Thymus (tissue), 11 donors: ENCODE results near the gene CD99. TPM values are rescaled to one million over a fixed set of nuclear protein-coding genes. Genes with fewer than 3 reads are reported as not detected.
"Not testable (repeated sequence)": the region's sequence is repeated elsewhere in the genome, so short reads cannot be mapped to it uniquely, and the experiment has no call there.

Source experiments
- DNase-seq, 9 donors: peaks; one replicate each; pipeline ENCODE4 v3.0.0-alpha.2; 2013; ENCODE audit warnings: low spot score in 9 of 9, low read depth in 6 of 9, missing footprints in 1 of 9
- H3K27ac ChIP-seq, 2 donors: one replicate each; pipeline ENCODE4 v1.5.1; 2013; ENCODE audit warnings: control low read depth in 1 of 2, low read depth in 1 of 2, low read length in 1 of 2, mild to moderate bottlenecking in 1 of 2, moderate library complexity in 1 of 2
- H3K27me3 ChIP-seq, 2 donors: one replicate each; pipeline ENCODE4 v1.5.1; 2013; ENCODE audit warnings: low read length in 1 of 2; ENCODE audit not compliant: control insufficient read depth in 2 of 2, insufficient read depth in 1 of 2
- H3K36me3 ChIP-seq, 2 donors: one replicate each; pipeline ENCODE4 v1.5.1; 2013; ENCODE audit warnings: low read length in 1 of 2, mild to moderate bottlenecking in 1 of 2, moderate library complexity in 1 of 2; ENCODE audit not compliant: control insufficient read depth in 2 of 2, insufficient read depth in 2 of 2
- H3K4me1 ChIP-seq, 2 donors: one replicate each; pipeline ENCODE4 v1.5.1; 2013; ENCODE audit warnings: low read length in 2 of 2; ENCODE audit not compliant: control insufficient read depth in 2 of 2, insufficient read depth in 2 of 2
- H3K4me3 ChIP-seq, 2 donors: one replicate each; pipeline ENCODE4 v1.5.1; 2013; ENCODE audit warnings: low read length in 2 of 2, control low read depth in 1 of 2, mild to moderate bottlenecking in 1 of 2
- H3K9me3 ChIP-seq, 2 donors: one replicate each; pipeline ENCODE4 v1.5.1; 2013; ENCODE audit warnings: low read length in 1 of 2, mild to moderate bottlenecking in 1 of 2; ENCODE audit not compliant: control insufficient read depth in 2 of 2, insufficient read depth in 1 of 2
- WGBS: extraction: QIAGEN DNeasy Blood & Tissue Kit; methylation state at CpG from one replicate; pipeline ENCODE4 v1.1.7; 2013; 5-methylcytosine and 5-hydroxymethylcytosine counted together
- polyA plus RNA-seq: library from polyadenylated mRNA; stranded (reverse); fragments of 200-250 nt; gene quantifications from one replicate; pipeline ENCODE4 v1.2.3, GENCODE V29; 2013
- total RNA-seq: library from RNA; stranded (reverse); fragments of 120-200 nt; gene quantifications from one replicate; pipeline ENCODE4 v1.2.4, GENCODE V29; 2013
- donor health status: healthy.

Gene CD99
- total and polyA plus RNA-seq, 2 donors: 527 to 547 TPM

DNA sequence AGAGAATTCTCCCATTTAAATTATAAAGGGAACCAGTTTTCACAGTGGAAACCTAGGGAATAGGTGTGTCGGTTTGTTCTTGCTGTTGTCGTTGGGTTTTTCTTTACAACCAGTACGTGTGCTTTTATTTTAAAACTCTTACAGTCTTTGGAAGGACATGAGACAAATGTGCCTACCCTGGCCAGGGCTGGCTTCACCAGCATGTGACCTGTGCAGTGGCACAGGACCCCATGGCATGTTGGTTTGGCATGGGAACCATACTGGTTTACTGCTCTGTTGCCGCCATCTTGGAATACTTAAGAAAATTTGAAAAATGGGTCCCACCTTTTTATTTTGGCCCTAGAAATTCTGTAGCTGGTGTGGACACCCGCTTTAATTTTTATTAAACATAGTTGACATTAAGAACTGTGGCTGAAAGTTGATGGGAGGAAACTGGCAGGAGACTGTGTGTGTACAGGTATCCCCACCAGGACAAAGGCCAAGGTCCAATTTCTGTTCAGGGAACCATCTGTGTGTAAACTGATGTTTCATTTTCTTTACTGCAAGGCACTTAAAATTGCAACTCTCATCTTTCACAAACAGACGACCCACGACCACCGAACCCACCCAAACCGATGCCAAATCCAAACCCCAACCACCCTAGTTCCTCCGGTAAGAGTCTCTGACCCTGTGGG, 28.8 kb downstream of the CD99 start:
- 92% methylated on average over 10 of the region's 10 CpGs for WGBS
- peaks cover 27 to 61% of the 10 kb centered on the region in 2 donors for H3K4me1 ChIP-seq
- H3K4me3 ChIP-seq: no peak overlapping the region
- peak overlapping the region in 1 of 2 donors; percentile 50 for H3K27ac ChIP-seq
- H3K27me3 ChIP-seq: no peaks in the 10 kb centered on the region
- no peak for DNase-seq
- H3K9me3 ChIP-seq: peaks cover 0 to 8% of the 10 kb centered on the region in 2 donors
- H3K36me3 ChIP-seq: peaks cover 71 to 93% of the 10 kb centered on the region in 2 donors

DNA sequence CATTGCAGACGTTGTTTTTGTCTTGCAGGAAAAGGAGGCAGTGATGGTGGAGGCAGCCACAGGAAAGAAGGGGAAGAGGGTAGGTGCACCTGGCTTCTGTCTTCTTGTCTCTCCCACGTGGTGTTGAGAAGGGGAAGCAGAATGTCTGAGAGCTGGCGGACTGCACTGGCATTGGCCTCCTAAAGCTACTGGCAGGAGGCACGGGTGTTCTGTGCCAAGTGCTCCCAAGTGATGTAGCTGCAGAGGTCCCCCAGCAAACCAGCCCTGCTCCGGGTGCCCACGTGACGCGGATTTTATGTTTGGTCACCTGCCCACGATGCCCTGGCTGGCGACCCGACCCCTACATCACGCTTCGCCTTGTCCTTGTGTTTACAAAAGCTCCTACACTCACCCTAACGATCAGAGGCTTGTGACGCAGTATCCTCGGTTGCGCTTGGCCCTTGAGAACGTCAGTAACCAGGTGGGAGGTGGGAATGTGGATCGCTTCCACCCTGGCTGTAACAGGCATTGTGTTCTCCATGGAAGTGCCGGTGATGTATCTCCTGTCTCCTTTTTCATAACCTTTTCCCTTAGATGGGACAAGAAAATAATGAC, 32.3 kb downstream of the CD99 start:
- peaks cover 0 to 35% of the 10 kb centered on the region in 2 donors for H3K4me1 ChIP-seq
- H3K36me3 ChIP-seq: peaks cover 81 to 92% of the 10 kb centered on the region in 2 donors
- peak in 1 of 9 donors; percentile 55 for DNase-seq
- H3K9me3 ChIP-seq: peaks cover 0 to 4% of the 10 kb centered on the region in 2 donors
- H3K27me3 ChIP-seq: no peaks in the 10 kb centered on the region
- H3K4me3 ChIP-seq: no peak overlapping the region
- H3K27ac ChIP-seq: peak overlapping the region in 1 of 2 donors; percentile 60
- 81% methylated on average over 20 of the region's 20 CpGs for WGBS

DNA sequence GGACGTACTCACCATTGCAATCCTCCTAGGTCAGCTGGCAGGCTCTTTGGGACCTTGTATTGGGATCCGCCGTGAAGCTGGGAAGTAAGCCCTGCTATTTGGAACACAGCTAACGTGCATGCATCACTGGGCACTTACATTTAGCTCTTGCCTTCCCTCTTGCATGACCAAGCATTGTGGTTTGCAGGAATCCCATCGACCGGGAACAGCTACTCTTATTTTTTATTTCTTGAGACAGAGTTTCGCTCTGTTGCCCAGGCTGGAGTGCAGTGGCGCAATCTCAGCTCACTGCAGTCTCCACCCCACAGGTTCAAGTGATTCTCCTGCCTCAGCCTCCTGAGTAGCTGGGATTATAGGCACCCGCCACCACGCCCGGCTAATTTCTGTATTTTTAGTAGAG, 36.2 kb downstream of the CD99 start:
- peaks cover 0 to 26% of the 10 kb centered on the region in 2 donors for H3K4me1 ChIP-seq
- WGBS: 96% methylated on average over 11 of the region's 11 CpGs

DNA sequence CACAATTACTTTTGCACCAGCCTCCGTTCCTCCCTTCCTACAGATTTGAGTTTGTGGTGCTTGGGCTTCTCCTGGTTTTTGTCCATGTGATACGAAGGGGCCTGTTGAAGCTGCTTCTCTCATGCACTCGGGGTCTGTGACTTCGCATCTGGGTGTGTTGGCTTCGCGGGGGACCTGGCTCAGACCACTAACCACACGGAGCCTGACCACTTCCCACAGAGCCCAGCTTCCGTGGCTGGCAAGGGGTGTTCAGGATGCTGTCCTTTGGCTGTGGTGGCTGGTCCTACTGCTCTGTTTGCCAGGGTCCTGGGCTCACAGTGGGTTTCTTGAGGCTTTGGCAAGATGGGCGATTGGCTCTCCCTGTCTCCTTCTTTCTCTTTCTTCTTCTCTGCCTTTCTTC, 41.0 kb downstream of the CD99 start:
- 43% methylated on average over 9 of the region's 9 CpGs for WGBS
- DNase-seq: no peak
- H3K27ac ChIP-seq: peak overlapping the region in 1 of 2 donors; percentile 29
- H3K36me3 ChIP-seq: peaks cover 79 to 83% of the 10 kb centered on the region in 2 donors
- no peak overlapping the region for H3K4me3 ChIP-seq
- H3K4me1 ChIP-seq: peaks cover 0 to 10% of the 10 kb centered on the region in 2 donors
- no peaks in the 10 kb centered on the region for H3K27me3 ChIP-seq
- H3K9me3 ChIP-seq: peaks cover 0 to 4% of the 10 kb centered on the region in 2 donors

More for the DNA sequence above, 36.2 kb downstream of the CD99 start:
- H3K9me3 ChIP-seq, DNase-seq, H3K27me3 ChIP-seq, H3K4me3 ChIP-seq: not testable (repeated sequence)
- peaks cover 86 to 91% of the 10 kb centered on the region in 2 donors for H3K36me3 ChIP-seq
- peak overlapping the region in 1 of 2 donors; percentile 47 for H3K27ac ChIP-seq

DNA sequence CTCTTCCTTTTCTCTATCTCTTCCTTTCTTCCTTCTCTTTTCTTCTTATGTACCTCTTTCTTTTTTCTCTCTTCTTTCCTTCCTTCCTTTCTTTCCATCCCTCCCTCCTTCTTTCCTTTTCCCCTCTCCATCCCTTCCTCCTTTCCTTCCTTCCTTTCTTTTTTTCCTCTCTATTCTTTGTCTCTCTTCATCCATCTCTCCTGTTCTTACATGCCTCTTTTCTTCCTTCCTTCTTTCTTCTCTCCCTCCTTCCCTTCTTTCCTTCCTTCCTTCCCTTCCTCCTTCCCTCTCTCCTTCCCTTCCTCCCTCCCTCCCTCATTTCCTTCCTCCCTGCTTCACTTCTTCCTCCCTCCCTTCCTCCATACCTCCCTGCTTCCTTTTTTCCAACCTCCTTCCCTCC, 41.6 kb downstream of the CD99 start:
- H3K4me1 ChIP-seq: peaks cover 0 to 10% of the 10 kb centered on the region in 2 donors
- H3K36me3 ChIP-seq: peaks cover 77 to 79% of the 10 kb centered on the region in 2 donors
- peaks cover 0 to 4% of the 10 kb centered on the region in 2 donors for H3K9me3 ChIP-seq
- H3K27me3 ChIP-seq: no peaks in the 10 kb centered on the region
- no peak overlapping the region for H3K4me3 ChIP-seq
- H3K27ac ChIP-seq: no peak overlapping the region
- no peak for DNase-seq

DNA sequence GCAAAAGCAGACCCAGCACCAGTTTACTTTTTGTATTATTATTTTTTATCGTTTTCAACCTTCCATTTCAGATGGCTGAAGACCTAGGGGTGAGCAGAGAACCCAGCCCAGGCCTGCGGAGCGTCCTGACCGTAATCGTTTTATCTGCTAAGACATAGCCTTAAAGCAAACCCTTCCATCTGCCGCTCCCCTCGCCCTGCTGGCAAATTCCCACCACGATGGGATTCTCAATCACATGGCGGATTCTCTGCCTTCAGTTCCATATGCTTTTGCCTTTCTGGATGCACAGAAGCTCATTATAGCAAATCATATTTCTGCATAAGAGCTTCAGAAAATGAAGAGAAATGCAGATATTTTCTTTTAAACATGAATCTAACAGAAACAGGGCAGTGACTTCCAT, 42.2 kb downstream of the CD99 start:
- Histone ChIP-seq H3K27me3 (no peaks in the 10 kb centered on the region), H3K4me3 (no peak overlapping the region), H3K36me3 (peaks cover 77 to 79% of the 10 kb centered on the region in 2 donors), H3K27ac (peak overlapping the region in 1 of 2 donors; percentile 7), H3K4me1 (peaks cover 0 to 10% of the 10 kb centered on the region in 2 donors), H3K9me3 (peaks cover 0 to 4% of the 10 kb centered on the region in 2 donors)
- DNase-seq: no peak
- 97% methylated on average over 9 of the region's 9 CpGs for WGBS

DNA sequence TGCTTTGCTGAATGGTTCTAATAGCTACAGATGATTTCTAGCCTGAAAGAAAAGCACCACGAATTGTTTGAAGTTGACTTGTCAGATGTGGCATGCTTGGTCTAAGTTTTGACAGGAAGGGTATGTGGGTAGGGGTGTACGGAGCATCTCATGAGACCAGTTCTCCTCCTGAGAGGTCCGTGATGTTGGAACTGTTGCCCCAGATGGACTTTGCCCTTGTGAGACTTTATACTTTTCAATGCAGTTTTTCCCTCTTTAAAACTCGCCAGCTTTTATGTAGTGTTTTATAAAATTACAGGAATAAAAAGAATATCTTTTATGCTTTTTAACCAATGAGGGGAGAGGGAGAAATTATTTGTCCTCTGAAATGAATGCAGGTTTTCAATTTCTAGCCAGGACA, 44.2 kb downstream of the CD99 start:
- Histone ChIP-seq H3K27me3 (no peaks in the 10 kb centered on the region), H3K36me3 (peaks cover 62 to 78% of the 10 kb centered on the region in 2 donors), H3K4me3 (no peak overlapping the region), H3K9me3 (peaks cover 0 to 4% of the 10 kb centered on the region in 2 donors), H3K4me1 (peaks cover 0 to 18% of the 10 kb centered on the region in 2 donors), H3K27ac (peak overlapping the region; percentile 8 to 42)
- DNase-seq: no peak
- 44% methylated on average over 4 of the region's 4 CpGs for WGBS

DNA sequence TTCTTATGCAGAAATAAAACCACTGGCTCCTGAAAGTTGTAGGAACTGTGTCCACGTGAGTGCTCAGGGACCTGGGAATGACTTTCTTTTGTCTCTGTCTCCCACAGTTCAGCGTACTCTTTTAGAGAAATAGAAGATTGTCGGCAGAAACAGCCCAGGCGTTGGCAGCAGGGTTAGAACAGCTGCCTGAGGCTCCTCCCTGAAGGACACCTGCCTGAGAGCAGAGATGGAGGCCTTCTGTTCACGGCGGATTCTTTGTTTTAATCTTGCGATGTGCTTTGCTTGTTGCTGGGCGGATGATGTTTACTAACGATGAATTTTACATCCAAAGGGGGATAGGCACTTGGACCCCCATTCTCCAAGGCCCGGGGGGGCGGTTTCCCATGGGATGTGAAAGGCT, 49.6 kb downstream of the CD99 start:
- Histone ChIP-seq H3K4me3 (no peak overlapping the region), H3K4me1 (peaks cover 2 to 14% of the 10 kb centered on the region in 2 donors), H3K27me3 (no peaks in the 10 kb centered on the region), H3K36me3 (peaks cover 44 to 67% of the 10 kb centered on the region in 2 donors), H3K27ac (peak overlapping the region in 1 of 2 donors; percentile 67), H3K9me3 (no peaks in the 10 kb centered on the region)
- DNase-seq: peak in 1 of 9 donors; percentile 51
- WGBS: 53% methylated on average over 11 of the region's 11 CpGs

DNA sequence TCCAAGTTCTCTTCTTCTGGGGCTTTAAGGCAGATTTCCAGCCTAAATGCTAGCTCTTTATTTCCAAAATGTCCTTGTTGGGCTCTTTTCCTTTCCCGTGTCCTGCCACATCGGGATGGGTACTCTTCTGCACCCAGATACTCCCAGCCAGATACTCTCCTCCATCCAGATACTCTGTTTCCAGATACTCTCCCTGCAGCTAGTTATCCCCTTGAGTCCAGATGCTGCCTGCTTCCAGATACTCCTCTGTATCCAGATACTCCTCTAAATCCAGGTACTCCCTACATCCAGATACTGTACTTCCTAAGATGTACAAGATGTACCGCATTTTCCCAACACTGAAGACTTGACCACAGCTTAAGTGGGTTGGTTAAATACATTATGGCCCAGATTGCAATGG, 50.3 kb downstream of the CD99 start:
- Histone ChIP-seq H3K4me1 (peaks cover 2 to 14% of the 10 kb centered on the region in 2 donors), H3K36me3 (peaks cover 37 to 62% of the 10 kb centered on the region in 2 donors), H3K27me3 (no peaks in the 10 kb centered on the region), H3K27ac (no peak overlapping the region), H3K9me3 (no peaks in the 10 kb centered on the region), H3K4me3 (no peak overlapping the region)
- no peak for DNase-seq
- 98% methylated on average over 3 of the region's 3 CpGs for WGBS
